GM18868 (cell line): ENCODE data around the gene LTB.

ENCODE experiments used
- ATAC-seq: cut with Tn5 transposase; IDR thresholded peaks from one replicate; pipeline ENCODE4 v1.9.1; 2021; ENCODE audit warnings: mild to moderate bottlenecking, moderate library complexity; ENCODE audit not compliant: unreplicated experiment

The LTB gene

GRCh38 chr6:31576897-31577578, 5.2 kb downstream of the LTB start:
- no peak for ATAC-seq

- ATAC-seq = no peak
These were observed 6.1 kb downstream of the LTB start for GRCh38 chr6:31575952-31576685.

- peak; percentile 27 for ATAC-seq
These were observed 6.8 kb downstream of the LTB start, which contains the start of gene TNF for GRCh38 chr6:31575335-31575901. TNF (plus strand) TSS chr6:31575565; CDS start chr6:31575742, 177 bp downstream.

GRCh38 chr6:31574106-31575061, 7.8 kb downstream of the LTB start:
- no peak for ATAC-seq

- ATAC-seq = no peak
These were observed 8.8 kb downstream of the LTB start for GRCh38 chr6:31573239-31574105.

- no peak for ATAC-seq
These were observed 9.9 kb downstream of the LTB start, which contains the start of gene LTA for GRCh38 chr6:31572041-31572911. LTA (plus strand) TSS chr6:31572289; CDS start chr6:31572743, 454 bp downstream.

GRCh38 chr6:31569861-31570536, 12.2 kb downstream of the LTB start:
- ATAC-seq = no peak

- peak; percentile 71 for ATAC-seq
These were observed 13.7 kb downstream of the LTB start for GRCh38 chr6:31568537-31568961.

GRCh38 chr6:31567531-31568370, 14.5 kb downstream of the LTB start:
- ATAC-seq = no peak

- no peak for ATAC-seq
These were observed 21.5 kb downstream of the LTB start for GRCh38 chr6:31560697-31561058.

- peak; percentile 49 for ATAC-seq
These were observed 22.1 kb downstream of the LTB start for GRCh38 chr6:31559958-31560696.

- peak; percentile 3 for ATAC-seq
These were observed 22.6 kb downstream of the LTB start for GRCh38 chr6:31559606-31559957.

- peak; percentile 39 for ATAC-seq
These were observed 23.4 kb downstream of the LTB start for GRCh38 chr6:31558631-31559500.

GRCh38 chr6:31558318-31558625, 24.0 kb downstream of the LTB start:
- no peak for ATAC-seq

- ATAC-seq = no peak
These were observed 24.5 kb downstream of the LTB start for GRCh38 chr6:31557443-31558317.
